Panc1 (cell line): ENCODE results near the gene FRMD4A.

Source experiments
- CTCF ChIP-seq: fragments of 450-650 bp; IDR thresholded peaks from 2 replicates; pipeline ENCODE4 v1.5.1; 2017; ENCODE audit warnings: mild to moderate bottlenecking
- REST ChIP-seq, 2 experiments: IDR thresholded peaks; 2 replicates each; pipeline ENCODE4 v1.6.1; 2011 to 2012; ENCODE audit warnings: low read depth in 2 of 2, control low read depth in 1 of 2, low read length in 1 of 2, mild to moderate bottlenecking in 1 of 2, moderate library complexity in 1 of 2; ENCODE audit not compliant: insufficient read depth in 1 of 2
- SIN3A ChIP-seq: IDR thresholded peaks from 2 replicates; pipeline ENCODE4 v1.6.1; 2012; ENCODE audit warnings: low read depth, mild to moderate bottlenecking, low read length, moderate library complexity, borderline replicate concordance; ENCODE audit not compliant: insufficient read depth

GRCh38 chr10:14350006-14350405, 19.3 kb upstream of the FRMD4A start:
- no peak for TF ChIP-seq CTCF
- TF ChIP-seq SIN3A: no peak
- no peak for TF ChIP-seq REST (IDR thresholded peaks at IDR 0.05; ENCODE audit: insufficient read depth in 1 of 2, low read depth in 2 of 2, low read length in 1 of 2)
